Peyer's patch (tissue), 4 donors: ENCODE data around the gene OLFM3. TPM values are rescaled to one million over a fixed set of nuclear protein-coding genes. Genes with fewer than 3 reads are reported as not detected.

Source experiments
- DNase-seq, 3 donors: peaks; one replicate each; pipeline ENCODE4 v3.0.0-alpha.2; 2017 to 2019
- H3K27ac ChIP-seq, 4 donors: fragments of 200-600 bp; sonication (generic); one replicate each; pipeline ENCODE4 v1.5.1; 2016 to 2019
- H3K27me3 ChIP-seq, 2 donors: fragments of 200-600 bp; sonication (generic); one replicate each; pipeline ENCODE4 v1.5.1; 2019
- H3K36me3 ChIP-seq, 3 donors: fragments of 200-600 bp; sonication (generic); one replicate each; pipeline ENCODE4 v1.5.1; 2016 to 2019
- H3K4me1 ChIP-seq, 4 donors: fragments of 200-600 bp; sonication (generic); one replicate each; pipeline ENCODE4 v1.5.1; 2016 to 2019
- H3K4me3 ChIP-seq, 4 donors: fragments of 200-600 bp; sonication (generic); 1 replicate in 3 of 4; 2 replicates in 1 of 4; pipeline ENCODE4 v1.5.1; 2016 to 2019; ENCODE audit warnings: mild to moderate bottlenecking in 1 of 4
- H3K9me3 ChIP-seq, 4 donors: fragments of 200-600 bp; sonication (generic); one replicate each; pipeline ENCODE4 v1.5.1; 2016 to 2019; ENCODE audit warnings: mild to moderate bottlenecking in 1 of 4
- CTCF ChIP-seq, 6 experiments: fragments of 450-650 bp in 4 of 6; fragments of 200-600 bp in 2 of 6; sonication (generic) in 1 of 6; IDR thresholded peaks; one replicate each; pipeline ENCODE4 v1.5.1; 2017 to 2019; ENCODE audit warnings: antibody characterized with exemption in 6 of 6, mild to moderate bottlenecking in 3 of 6, moderate library complexity in 1 of 6
- POLR2A ChIP-seq, 2 donors: fragments of 450-650 bp; IDR thresholded peaks; one replicate each; pipeline ENCODE4 v1.5.1; 2017; ENCODE audit warnings: antibody characterized with exemption in 2 of 2, mild to moderate bottlenecking in 2 of 2, moderate library complexity in 2 of 2
- total RNA-seq, 4 donors: library from RNA; depleted of rRNA; stranded (reverse); fragments of >200 nt; gene quantifications; one replicate each; pipeline ENCODE4 v1.1.0, GENCODE V29; 2016

Gene OLFM3
- total RNA-seq, 4 donors from 2014 or later: 0.47 TPM; not detected in 3

- H3K36me3 ChIP-seq: no peaks in the 10 kb centered on the region
- no peaks in the 10 kb centered on the region for H3K4me1 ChIP-seq
- H3K9me3 ChIP-seq: no peaks in the 10 kb centered on the region
- TF ChIP-seq POLR2A (IDR thresholded peaks at IDR 0.05) (no peak), CTCF (IDR thresholded peaks at IDR 0.05) (no peak)
- H3K27me3 ChIP-seq: no peaks in the 10 kb centered on the region
- no peak overlapping the region for H3K27ac ChIP-seq
- no peak overlapping the region for H3K4me3 ChIP-seq
- DNase-seq: no peak
These were observed 87.7 kb downstream of the OLFM3 start for GRCh38 chr1:101908980-101909379.

- no peak for DNase-seq
- Histone ChIP-seq H3K36me3 (no peaks in the 10 kb centered on the region), H3K27ac (no peak overlapping the region), H3K27me3 (no peaks in the 10 kb centered on the region), H3K9me3 (no peaks in the 10 kb centered on the region), H3K4me1 (no peaks in the 10 kb centered on the region), H3K4me3 (no peak overlapping the region)
- TF ChIP-seq CTCF (IDR thresholded peaks at IDR 0.05) (no peak), POLR2A (IDR thresholded peaks at IDR 0.05) (no peak)
These were observed 89.5 kb downstream of the OLFM3 start for GRCh38 chr1:101907264-101907663.

GRCh38 chr1:101905283-101905835 is 91.4 kb downstream of the OLFM3 start:
- no peaks in the 10 kb centered on the region for H3K4me1 ChIP-seq
- H3K27ac ChIP-seq: no peak overlapping the region
- TF ChIP-seq POLR2A (IDR thresholded peaks at IDR 0.05) (no peak), CTCF (IDR thresholded peaks at IDR 0.05) (no peak)
- DNase-seq: no peak
- H3K27me3 ChIP-seq: no peaks in the 10 kb centered on the region
- no peaks in the 10 kb centered on the region for H3K9me3 ChIP-seq
- H3K36me3 ChIP-seq: no peaks in the 10 kb centered on the region
- H3K4me3 ChIP-seq: no peak overlapping the region

DNA sequence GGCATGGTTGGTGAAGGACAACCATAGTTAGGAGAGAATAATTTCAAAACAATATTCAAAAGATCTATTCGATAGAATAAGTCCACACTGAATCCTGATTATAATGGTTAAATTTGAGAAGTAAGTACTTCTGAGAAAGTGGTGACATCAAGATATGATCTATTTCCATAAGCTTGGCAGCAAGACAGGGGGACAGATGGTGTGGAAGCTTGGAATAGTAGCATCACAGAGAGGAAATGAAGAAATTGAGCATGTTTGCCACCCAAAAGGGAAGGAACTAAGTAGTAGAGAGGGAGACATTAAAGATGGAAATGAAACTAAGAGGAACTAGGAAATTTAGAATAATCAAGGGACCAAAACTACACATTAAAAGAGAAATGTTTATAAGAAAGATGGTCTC is 94.5 kb downstream of the OLFM3 start:
- Histone ChIP-seq H3K4me3 (no peak overlapping the region), H3K9me3 (no peaks in the 10 kb centered on the region), H3K27ac (no peak overlapping the region), H3K27me3 (no peaks in the 10 kb centered on the region), H3K4me1 (no peaks in the 10 kb centered on the region), H3K36me3 (no peaks in the 10 kb centered on the region)
- TF ChIP-seq CTCF (IDR thresholded peaks at IDR 0.05) (no peak), POLR2A (IDR thresholded peaks at IDR 0.05) (no peak)
- no peak for DNase-seq

GRCh38 chr1:101898137-101898536 is 98.6 kb downstream of the OLFM3 start:
- Histone ChIP-seq H3K9me3 (no peaks in the 10 kb centered on the region), H3K27ac (no peak overlapping the region)
- TF ChIP-seq CTCF (IDR thresholded peaks at IDR 0.05): no peak
- no peak for TF ChIP-seq POLR2A (IDR thresholded peaks at IDR 0.05)

GRCh38 chr1:101884621-101885020 is 112.1 kb downstream of the OLFM3 start:
- TF ChIP-seq CTCF (IDR thresholded peaks at IDR 0.05) (no peak), POLR2A (IDR thresholded peaks at IDR 0.05) (no peak)
- H3K9me3 ChIP-seq: no peaks in the 10 kb centered on the region
- no peak for DNase-seq
- no peaks in the 10 kb centered on the region for H3K36me3 ChIP-seq
- H3K27ac ChIP-seq: no peak overlapping the region
- no peaks in the 10 kb centered on the region for H3K27me3 ChIP-seq
- H3K4me1 ChIP-seq: no peaks in the 10 kb centered on the region
- H3K4me3 ChIP-seq: no peak overlapping the region

More at GRCh38 chr1:101898137-101898536, 98.6 kb downstream of the OLFM3 start:
- H3K36me3 ChIP-seq: no peaks in the 10 kb centered on the region
- H3K27me3 ChIP-seq: no peaks in the 10 kb centered on the region
- DNase-seq: no peak
- H3K4me1 ChIP-seq: no peaks in the 10 kb centered on the region
- no peak overlapping the region for H3K4me3 ChIP-seq
